IMR-90 (cell line): ENCODE results near the gene FSIP1. TPM values are rescaled to one million over a fixed set of nuclear protein-coding genes. Genes with fewer than 3 reads are reported as not detected.

Source experiments
- ATAC-seq: fragments of 200-7000 bp; cut with Tn5 transposase; 2 replicates; pipeline ENCODE4 v1.9.1; 2020; ENCODE audit warnings: low read depth, mild to moderate bottlenecking, moderate library complexity
- BruUV-seq: library from RNA; stranded (reverse); fragments of 400-500 nt; replicated peaks from 2 replicates; lab custom pipeline; 2021; lab: Mats Ljungman, UMichigan
- CTCF ChIA-PET: fragments of 300-600 bp; formaldehyde crosslinking; extraction: SDS; loops from one replicate; lab custom pipeline; 2021; ENCODE audit warnings: antibody characterized with exemption; lab: Yijun Ruan, JAX
- POLR2A ChIA-PET: fragments of 300-600 bp; sonication (Branson Sonifier 250); formaldehyde crosslinking; loops from one replicate; lab custom pipeline; 2022; ENCODE audit warnings: antibody characterized with exemption; ENCODE audit not compliant: unreplicated experiment; lab: Charles Lee
- DNase-seq: peaks from one replicate; pipeline ENCODE4 v3.0.0; 2013
- H2AFZ ChIP-seq: replicated peaks from 2 replicates; pipeline ENCODE3; 2013; ENCODE audit warnings: low read length, mild to moderate bottlenecking; ENCODE audit not compliant: poor library complexity
- H2AK5ac ChIP-seq: 2 replicates; pipeline ENCODE4 v1.6.1; 2013; ENCODE audit warnings: low read depth, low read length, inconsistent platforms
- H2AK9ac ChIP-seq: replicated peaks from 2 replicates; pipeline ENCODE3; 2013; ENCODE audit warnings: mild to moderate bottlenecking, low read depth, low read length, moderate library complexity; ENCODE audit not compliant: poor library complexity
- H2BK120ac ChIP-seq: 2 replicates; pipeline ENCODE4 v1.6.1; 2013; ENCODE audit warnings: low read depth, low read length, inconsistent platforms
- H2BK15ac ChIP-seq: 3 replicates; pipeline ENCODE4 v1.6.1; 2013; ENCODE audit warnings: low read depth, low read length, inconsistent platforms
- H2BK20ac ChIP-seq: 2 replicates; pipeline ENCODE4 v1.6.1; 2013; ENCODE audit warnings: low read depth, mild to moderate bottlenecking, inconsistent platforms, low read length, moderate library complexity
- H2BK5ac ChIP-seq: 2 replicates; pipeline ENCODE4 v1.6.1; 2013; ENCODE audit warnings: mild to moderate bottlenecking, low read depth, low read length, inconsistent platforms; ENCODE audit not compliant: poor library complexity, severe bottlenecking
- H3K14ac ChIP-seq: replicated peaks from 2 replicates; pipeline ENCODE4 v1.6.1; 2013; ENCODE audit warnings: low read depth, low read length, inconsistent platforms
- H3K18ac ChIP-seq: 2 replicates; pipeline ENCODE4 v1.6.1; 2013; ENCODE audit warnings: low read depth, low read length, control low read depth
- H3K23ac ChIP-seq: 2 replicates; pipeline ENCODE4 v1.6.1; 2013; ENCODE audit warnings: low read depth, low read length, inconsistent platforms
- H3K27ac ChIP-seq: 2 replicates; pipeline ENCODE4 v1.5.1; 2013; ENCODE audit warnings: mild to moderate bottlenecking, control low read depth, low read length; ENCODE audit not compliant: insufficient read depth
- H3K27me3 ChIP-seq: 2 replicates; pipeline ENCODE4 v1.6.1; 2013; ENCODE audit warnings: low read length; ENCODE audit not compliant: control insufficient read depth, insufficient read depth
- H3K36me3 ChIP-seq: 2 replicates; pipeline ENCODE4 v1.6.1; 2013; ENCODE audit warnings: low read length, mixed read lengths; ENCODE audit not compliant: control insufficient read depth, insufficient read depth
- H3K4ac ChIP-seq: 2 replicates; pipeline ENCODE4 v1.6.1; 2013; ENCODE audit warnings: low read depth, low read length, inconsistent platforms
- H3K4me1 ChIP-seq: 2 replicates; pipeline ENCODE4 v1.6.1; 2013; ENCODE audit warnings: low read length, mixed read lengths; ENCODE audit not compliant: control insufficient read depth, insufficient read depth
- H3K4me2 ChIP-seq: 2 replicates; pipeline ENCODE4 v1.6.1; 2013; ENCODE audit warnings: low read depth, mild to moderate bottlenecking, control low read depth, low read length, moderate library complexity
- H3K4me3 ChIP-seq: 2 replicates; pipeline ENCODE4 v1.5.1; 2013; ENCODE audit warnings: low read depth, mild to moderate bottlenecking, control low read depth, low read length, moderate library complexity; ENCODE audit not compliant: insufficient read depth
- H3K56ac ChIP-seq: 2 replicates; pipeline ENCODE4 v1.6.1; 2013; ENCODE audit warnings: low read length, inconsistent platforms; ENCODE audit not compliant: insufficient read depth; ENCODE audit errors: extremely low read depth
- H3K79me1 ChIP-seq, 2 experiments: 2 replicates each; pipeline ENCODE4 v1.6.1; 2013; ENCODE audit warnings: low read length in 2 of 2, inconsistent platforms in 1 of 2, low read depth in 1 of 2
- H3K9ac ChIP-seq: 2 replicates; pipeline ENCODE4 v1.6.1; 2013; ENCODE audit warnings: low read depth, low read length, control low read depth
- H3K9me1 ChIP-seq: 2 replicates; pipeline ENCODE4 v1.6.1; 2013; ENCODE audit warnings: low read length, inconsistent platforms; ENCODE audit not compliant: insufficient read depth
- H3K9me3 ChIP-seq: 2 replicates; pipeline ENCODE4 v1.6.1; 2013; ENCODE audit warnings: low read length; ENCODE audit not compliant: control insufficient read depth, insufficient read depth
- H4K20me1 ChIP-seq: 2 replicates; pipeline ENCODE4 v1.6.1; 2013; ENCODE audit warnings: low read length, inconsistent platforms; ENCODE audit not compliant: insufficient read depth
- H4K5ac ChIP-seq: 2 replicates; pipeline ENCODE4 v1.6.1; 2013; ENCODE audit warnings: mild to moderate bottlenecking, low read depth, low read length, control low read depth
- H4K8ac ChIP-seq, 2 experiments: 2 replicates each; pipeline ENCODE4 v1.6.1; 2013; ENCODE audit warnings: low read depth in 2 of 2, low read length in 2 of 2, control low read depth in 1 of 2, inconsistent platforms in 1 of 2
- H4K91ac ChIP-seq: 2 replicates; pipeline ENCODE4 v1.6.1; 2013; ENCODE audit warnings: low read depth, low read length, inconsistent platforms; ENCODE audit not compliant: insufficient read depth
- CHD1 ChIP-seq: IDR thresholded peaks from 2 replicates; pipeline ENCODE4 v1.6.1; 2012; ENCODE audit warnings: low read depth, low read length, improper control_type of control experiment
- MAZ ChIP-seq: IDR thresholded peaks from 2 replicates; pipeline ENCODE4 v1.6.1; 2012; ENCODE audit warnings: low read depth, mild to moderate bottlenecking, low read length, improper control_type of control experiment, moderate library complexity, borderline replicate concordance
- POLR2A ChIP-seq: IDR thresholded peaks from 2 replicates; pipeline ENCODE4 v1.6.1; 2012; ENCODE audit warnings: mild to moderate bottlenecking, low read depth, low read length
- WGBS, 2 experiments: methylation state at CpG; one replicate each; pipeline versions ENCODE4 v1.1.5 to v1.1.7; 2013; ENCODE audit warnings: missing lambda C conversion rate in 2 of 2; ENCODE audit not compliant: insufficient read length in 1 of 2; ENCODE audit errors: extremely low coverage in 2 of 2; 5-methylcytosine and 5-hydroxymethylcytosine counted together
- dilution Hi-C: fragments of 300-500 bp; cut with HindIII; formaldehyde crosslinking; loops from one replicate; pipeline ENCODE4 v1.14.3; 2018; ENCODE audit warnings: low sequenced_read_pairs; ENCODE audit not compliant: unreplicated experiment
- in situ Hi-C: fragments of 300-500 bp; cut with MboI; formaldehyde crosslinking; loops from 3 replicates; pipeline ENCODE4 v1.14.3; 2019; ENCODE audit warnings: low sequenced_read_pairs, inconsistent platforms, mixed read lengths
- intact Hi-C: fragments of 100-400 bp; cut with micrococcal nuclease; formaldehyde crosslinking; loops from 2 replicates; pipeline ENCODE4 v1.10.0; 2022
- polyA plus RNA-seq, 3 experiments: library from polyadenylated mRNA; depleted of rRNA; stranded (reverse); fragments of >200 nt; gene quantifications; 2 replicates each; pipeline ENCODE4 v1.2.3, GENCODE V29; 2012; ENCODE audit warnings: low replicate concordance in 1 of 3
- total RNA-seq: library from RNA; depleted of rRNA; stranded (reverse); fragments of >200 nt; gene quantifications from 2 replicates; pipeline ENCODE4 v1.2.3, GENCODE V29; 2012

The FSIP1 gene
- total and polyA plus RNA-seq, 2 of the 4 experiments (the other 2 are of a cell fraction): 0.10 to 0.18 TPM

GRCh38 chr15:39598958-39599845 lies 183.4 kb downstream of the FSIP1 start:
- H3K4me3 ChIP-seq: no peak overlapping the region
- H3K79me1 ChIP-seq: peaks cover 0 to 12% of the 10 kb centered on the region in 2 experiments; a peak in 2 of 4 replicates
- dilution Hi-C loops (no loop called here), intact Hi-C loops (loop anchor here (1.0 kb wide), 1 partner anchor 158 kb away; no protein-coding TSS in a partner anchor), in situ Hi-C loops (no loop called here)
- H2BK5ac ChIP-seq: peak overlapping the region; percentile 66
- peaks cover 2% of the 10 kb centered on the region; the same call in 1 of the 2 replicates for H3K4me1 ChIP-seq
- BruUV-seq: no TSS peak
- H3K9me1 ChIP-seq: peaks cover 5% of the 10 kb centered on the region; the same call in 1 of the 2 replicates
- H3K27me3 ChIP-seq: no peaks in the 10 kb centered on the region
- no peak overlapping the region for H3K23ac ChIP-seq
- H2AK9ac ChIP-seq: no peak overlapping the region
- H2AK5ac ChIP-seq: no peak overlapping the region
- DNase-seq (peak; percentile 66), ATAC-seq (peak; percentile 8)
- H4K8ac ChIP-seq: 0 out of 4 replicates have a peak overlapping the region, but pooled peaks of 1 of the 2 experiments have one; percentile 26
- 0 out of 2 replicates have a peak overlapping the region, but pooled peaks have one; percentile 7 for H2BK20ac ChIP-seq
- no peak overlapping the region for H2AFZ ChIP-seq
- H3K56ac ChIP-seq: no peak overlapping the region
- no peak overlapping the region for H3K4ac ChIP-seq
- no peak overlapping the region for H3K14ac ChIP-seq
- no peak overlapping the region for H3K9ac ChIP-seq
- WGBS, 2 experiments: 62% methylated on average over 4 of the region's 12 CpGs; no CpG with 5 or more reads in 1 of the 2 experiments
- 0 out of 2 replicates have a peak overlapping the region, but pooled peaks have one; percentile 32 for H3K4me2 ChIP-seq
- no peak overlapping the region for H3K18ac ChIP-seq
- H3K27ac ChIP-seq: peak overlapping the region; percentile 43; the same call in 1 of the 2 replicates
- H3K9me3 ChIP-seq: no peaks in the 10 kb centered on the region
- H2BK15ac ChIP-seq: no peak overlapping the region; the same call in 2 of the 3 replicates
- H4K20me1 ChIP-seq: peaks cover 49% of the 10 kb centered on the region
- no peak for TF ChIP-seq CHD1
- TF ChIP-seq MAZ: peak; percentile 18; the same call in 1 of the 2 replicates
- peak; percentile 23 for TF ChIP-seq POLR2A
- ChIA-PET CTCF (interaction anchor here (0.6 kb wide), 1 partner anchor 447 kb away, joined by 4 read pairs; no protein-coding TSS in a partner anchor), POLR2A (interaction anchor here (0.6 to 1.4 kb wide), 3 partner anchors 11 to 158 kb away, joined by 3 to 5 read pairs (median 4); no protein-coding TSS in a partner anchor)
- no peak overlapping the region for H4K91ac ChIP-seq
- H3K36me3 ChIP-seq: peaks cover 16% of the 10 kb centered on the region
- no peak overlapping the region for H4K5ac ChIP-seq
- no peak overlapping the region for H2BK120ac ChIP-seq
